ENCODE results near the gene ACYP2.
"Not testable (repeated sequence)": the region's sequence is repeated elsewhere in the genome, so short reads cannot be mapped to it uniquely, and the experiment has no call there.

The ACYP2 gene

DNA sequence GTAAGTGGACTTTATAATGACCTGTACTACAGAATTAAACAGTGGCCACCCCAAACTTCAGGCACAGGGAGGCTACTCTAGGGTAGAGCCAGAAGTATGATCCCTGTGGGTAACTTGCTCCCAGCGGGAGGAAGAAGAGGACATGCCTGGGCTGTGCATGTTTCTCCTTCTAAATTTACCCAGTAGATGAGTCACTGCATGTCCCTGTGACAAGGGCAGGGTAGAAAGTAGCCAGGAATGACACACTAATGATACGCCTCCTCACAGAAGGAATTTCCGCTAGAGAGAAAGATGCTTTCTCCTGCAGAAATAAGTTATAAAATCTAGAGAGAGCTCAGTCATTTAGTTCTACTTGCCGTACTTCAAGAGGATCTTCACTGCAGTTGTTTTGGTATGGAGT is 7.5 kb downstream of the ACYP2 start:
- H3K9me3 ChIP-seq (ENCODE audit: insufficient read depth, low read length), result peaks cover 35% of the 10 kb centered on the region
- no peaks in the 10 kb centered on the region for H3K36me3 ChIP-seq (ENCODE audit: insufficient read depth, insufficient read length, low read length)
- DNase-seq (ENCODE audit: low read depth, low spot score), result no peak
- no peak overlapping the region for H3K9ac ChIP-seq (ENCODE audit: insufficient read length, low read depth)
- no peaks in the 10 kb centered on the region for H3K4me1 ChIP-seq (ENCODE audit: insufficient read depth, insufficient read length)
- no peak for TF ChIP-seq ZNF274 (IDR thresholded peaks at IDR 0.05; ENCODE audit: low read depth, low read length)
- TF ChIP-seq YY1 (IDR thresholded peaks at IDR 0.05; ENCODE audit: insufficient read depth, insufficient read length), result no peak
- no peak for TF ChIP-seq SUZ12 (IDR thresholded peaks at IDR 0.05; ENCODE audit: extremely low read depth, insufficient read depth, insufficient read length)
- H3K4me3 ChIP-seq (ENCODE audit: insufficient read length, low read depth), result no peak overlapping the region
- H3K27me3 ChIP-seq (ENCODE audit: insufficient read depth, insufficient read length), result no peaks in the 10 kb centered on the region

DNA sequence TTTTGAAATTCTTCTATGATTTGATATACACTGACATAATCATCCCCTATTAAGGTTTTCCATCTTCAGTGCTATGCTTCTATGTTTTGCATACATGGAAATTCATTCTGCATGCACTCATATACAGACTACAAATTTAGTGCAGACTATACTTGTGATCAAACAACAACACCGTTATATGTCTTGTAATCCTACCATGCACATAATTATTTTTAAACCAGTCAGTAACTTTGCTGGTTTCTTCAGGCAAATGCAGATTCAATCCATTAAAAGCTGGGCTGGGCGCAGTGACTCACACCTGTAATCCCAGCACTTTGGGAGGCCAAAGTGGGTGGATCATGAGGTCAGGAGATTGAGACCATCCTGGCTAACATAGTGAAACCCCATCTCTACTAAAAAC is 11.8 kb downstream of the ACYP2 start:
- not testable (repeated sequence) for H3K9me3 ChIP-seq (ENCODE audit: insufficient read depth, low read length); H3K27me3 ChIP-seq (ENCODE audit: insufficient read depth, insufficient read length); H3K36me3 ChIP-seq (ENCODE audit: insufficient read depth, insufficient read length, low read length); H3K4me3 ChIP-seq (ENCODE audit: insufficient read length, low read depth); H3K4me1 ChIP-seq (ENCODE audit: insufficient read depth, insufficient read length); DNase-seq (ENCODE audit: low read depth, low spot score); H3K9ac ChIP-seq (ENCODE audit: insufficient read length, low read depth)

DNA sequence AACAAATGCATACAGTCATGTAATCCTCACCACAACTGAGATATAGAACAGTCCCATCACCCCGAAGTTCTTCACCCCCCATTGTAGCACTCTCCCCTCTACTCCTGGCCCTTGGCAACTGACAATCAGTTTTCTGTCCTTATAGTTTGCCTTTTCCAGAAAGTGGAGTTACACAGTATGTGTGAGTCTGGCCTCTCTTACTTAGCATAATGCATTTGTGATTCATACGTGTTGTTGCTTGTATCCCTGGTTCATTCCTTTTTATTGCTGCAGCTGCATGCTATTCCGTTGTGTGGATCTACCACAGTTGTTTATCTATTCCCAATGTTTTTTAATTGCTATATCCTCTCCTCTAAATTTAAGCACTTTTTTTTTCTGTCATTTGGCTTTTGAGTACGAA is 17.6 kb downstream of the ACYP2 start:
- H3K9me3 ChIP-seq (ENCODE audit: insufficient read depth, low read length), result no peaks in the 10 kb centered on the region
- no peaks in the 10 kb centered on the region for H3K27me3 ChIP-seq (ENCODE audit: insufficient read depth, insufficient read length)
- DNase-seq (ENCODE audit: low read depth, low spot score), result no peak
- no peak overlapping the region for H3K4me3 ChIP-seq (ENCODE audit: insufficient read length, low read depth)
- H3K36me3 ChIP-seq (ENCODE audit: insufficient read depth, insufficient read length, low read length), result no peaks in the 10 kb centered on the region
- no peak overlapping the region for H3K9ac ChIP-seq (ENCODE audit: insufficient read length, low read depth)
- no peak for TF ChIP-seq YY1 (IDR thresholded peaks at IDR 0.05; ENCODE audit: insufficient read depth, insufficient read length)
- no peaks in the 10 kb centered on the region for H3K4me1 ChIP-seq (ENCODE audit: insufficient read depth, insufficient read length)

DNA sequence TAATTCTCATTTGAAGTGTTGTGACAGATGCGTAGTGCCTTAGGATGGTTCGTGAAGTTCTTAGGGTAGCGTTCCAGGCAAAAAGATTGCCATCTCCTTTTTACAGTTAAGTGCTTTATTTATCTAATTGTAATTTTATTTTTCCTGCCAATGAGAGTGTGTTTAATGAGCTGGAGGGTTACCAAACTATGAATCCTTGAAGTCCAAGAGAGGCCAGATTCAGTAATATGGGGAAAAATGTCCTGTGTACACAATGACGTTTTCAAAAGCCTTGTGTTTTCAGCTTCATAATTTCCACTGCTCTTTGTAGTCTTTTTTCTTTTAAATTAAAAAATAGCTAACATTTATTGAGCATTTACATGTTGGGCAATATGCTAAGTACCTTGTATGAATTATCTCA is 23.8 kb downstream of the ACYP2 start:
- Histone ChIP-seq H3K4me1 (ENCODE audit: insufficient read depth, insufficient read length) (no peaks in the 10 kb centered on the region), H3K27me3 (ENCODE audit: insufficient read depth, insufficient read length) (no peaks in the 10 kb centered on the region), H3K9me3 (ENCODE audit: insufficient read depth, low read length) (no peaks in the 10 kb centered on the region), H3K9ac (ENCODE audit: insufficient read length, low read depth) (no peak overlapping the region), H3K4me3 (ENCODE audit: insufficient read length, low read depth) (no peak overlapping the region), H3K36me3 (ENCODE audit: insufficient read depth, insufficient read length, low read length) (no peaks in the 10 kb centered on the region)
- no peak for DNase-seq (ENCODE audit: low read depth, low spot score)
- TF ChIP-seq SUZ12 (IDR thresholded peaks at IDR 0.05; ENCODE audit: extremely low read depth, insufficient read depth, insufficient read length) (no peak), YY1 (IDR thresholded peaks at IDR 0.05; ENCODE audit: insufficient read depth, insufficient read length) (no peak), ZNF274 (IDR thresholded peaks at IDR 0.05; ENCODE audit: low read depth, low read length) (no peak)

DNA sequence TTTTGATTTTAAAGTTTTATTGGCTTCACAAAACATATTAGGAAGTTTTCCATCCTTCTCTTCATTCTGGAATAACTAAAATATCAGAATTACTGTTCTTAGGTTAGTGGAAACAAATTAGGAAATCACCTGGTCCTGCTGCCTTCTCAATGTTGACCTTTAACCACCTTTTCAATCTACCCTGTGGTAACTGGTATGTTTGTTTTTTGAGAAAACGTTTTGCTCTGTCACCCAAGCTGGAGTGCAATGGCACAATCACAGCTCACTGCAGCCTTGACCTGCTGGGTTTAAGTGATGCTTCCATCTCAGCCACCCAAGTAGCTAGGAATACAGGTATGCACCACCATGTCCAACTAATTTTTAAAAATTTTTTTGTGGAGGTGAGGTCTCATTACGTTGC is 28.4 kb downstream of the ACYP2 start:
- TF ChIP-seq SUZ12 (IDR thresholded peaks at IDR 0.05; ENCODE audit: extremely low read depth, insufficient read depth, insufficient read length), result no peak
- no peak for TF ChIP-seq YY1 (IDR thresholded peaks at IDR 0.05; ENCODE audit: insufficient read depth, insufficient read length)
- TF ChIP-seq ZNF274 (IDR thresholded peaks at IDR 0.05; ENCODE audit: low read depth, low read length), result no peak

DNA sequence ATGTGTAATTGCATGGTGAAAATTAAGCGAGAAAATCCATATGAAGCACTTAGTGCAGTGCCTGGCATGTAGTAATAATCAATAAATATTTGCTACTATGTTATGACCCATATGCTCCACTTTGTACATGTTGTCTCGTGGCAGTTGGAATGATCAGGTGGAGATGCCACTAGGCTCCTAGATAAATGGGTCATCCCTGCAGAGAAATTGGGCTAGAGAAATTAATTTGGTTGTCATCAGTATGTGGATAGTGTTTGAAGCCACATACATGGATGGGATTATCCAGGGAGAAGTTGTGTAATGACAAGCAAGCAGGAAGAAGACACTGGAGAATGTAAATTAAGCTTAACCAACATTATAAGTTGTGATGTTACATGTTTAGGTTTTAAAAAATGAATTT is 33.0 kb downstream of the ACYP2 start:
- no peak overlapping the region for H3K9ac ChIP-seq (ENCODE audit: insufficient read length, low read depth)
- H3K9me3 ChIP-seq (ENCODE audit: insufficient read depth, low read length), result no peaks in the 10 kb centered on the region
- H3K36me3 ChIP-seq (ENCODE audit: insufficient read depth, insufficient read length, low read length), result no peaks in the 10 kb centered on the region
- no peak for DNase-seq (ENCODE audit: low read depth, low spot score)
- no peak overlapping the region for H3K4me3 ChIP-seq (ENCODE audit: insufficient read length, low read depth)
- no peaks in the 10 kb centered on the region for H3K4me1 ChIP-seq (ENCODE audit: insufficient read depth, insufficient read length)
- TF ChIP-seq YY1 (IDR thresholded peaks at IDR 0.05; ENCODE audit: insufficient read depth, insufficient read length) (no peak), ZNF274 (IDR thresholded peaks at IDR 0.05; ENCODE audit: low read depth, low read length) (no peak), SUZ12 (IDR thresholded peaks at IDR 0.05; ENCODE audit: extremely low read depth, insufficient read depth, insufficient read length) (no peak)
- H3K27me3 ChIP-seq (ENCODE audit: insufficient read depth, insufficient read length), result no peaks in the 10 kb centered on the region

More for the DNA sequence above, 28.4 kb downstream of the ACYP2 start:
- Histone ChIP-seq H3K36me3 (ENCODE audit: insufficient read depth, insufficient read length, low read length) (no peaks in the 10 kb centered on the region), H3K9me3 (ENCODE audit: insufficient read depth, low read length) (no peaks in the 10 kb centered on the region), H3K4me3 (ENCODE audit: insufficient read length, low read depth) (no peak overlapping the region), H3K4me1 (ENCODE audit: insufficient read depth, insufficient read length) (no peaks in the 10 kb centered on the region), H3K9ac (ENCODE audit: insufficient read length, low read depth) (no peak overlapping the region), H3K27me3 (ENCODE audit: insufficient read depth, insufficient read length) (no peaks in the 10 kb centered on the region)
- DNase-seq (ENCODE audit: low read depth, low spot score), result no peak

DNA sequence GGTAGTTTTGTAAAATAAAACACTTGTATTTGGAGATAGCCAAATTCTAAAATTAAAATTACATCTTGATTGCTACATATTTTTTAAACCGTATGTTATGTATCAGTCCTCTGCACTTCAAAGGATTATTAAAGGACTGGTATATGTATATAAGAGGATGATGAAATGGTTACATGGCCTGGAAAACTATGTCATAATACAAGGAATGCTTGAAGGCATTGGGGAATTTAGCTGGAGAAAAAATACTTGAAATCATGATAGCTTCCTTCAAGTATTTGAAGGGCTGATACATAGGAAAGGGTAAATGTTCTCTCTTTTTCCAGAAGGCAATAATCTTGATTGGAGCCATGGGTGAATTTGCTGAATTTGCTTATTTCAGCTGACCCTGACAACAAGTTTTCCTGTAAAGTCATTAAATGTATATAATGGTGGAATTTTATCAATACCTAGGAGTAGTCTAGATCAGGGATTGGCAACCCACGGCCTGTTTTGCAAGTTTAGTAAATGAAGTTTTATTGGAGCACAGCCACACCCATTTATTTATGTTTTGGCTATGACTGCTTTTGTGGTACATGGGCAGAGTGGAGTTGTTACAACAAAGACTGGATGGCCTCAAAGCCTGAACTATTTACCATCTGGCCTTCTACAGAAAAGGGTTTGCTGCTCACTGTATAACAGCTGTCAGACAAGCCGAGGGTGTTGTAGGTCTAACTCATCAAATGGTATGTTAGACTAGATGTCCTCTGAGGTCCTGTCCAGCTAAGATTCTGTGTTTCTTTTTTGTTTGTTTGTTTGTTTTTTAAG is 34.4 kb downstream of the ACYP2 start:
- no peak for DNase-seq (ENCODE audit: low read depth, low spot score)

More for the DNA sequence above, 34.4 kb downstream of the ACYP2 start:
- H3K27me3 ChIP-seq (ENCODE audit: insufficient read depth, insufficient read length), result no peaks in the 10 kb centered on the region
- TF ChIP-seq YY1 (IDR thresholded peaks at IDR 0.05; ENCODE audit: insufficient read depth, insufficient read length), result no peak
- no peak for TF ChIP-seq ZNF274 (IDR thresholded peaks at IDR 0.05; ENCODE audit: low read depth, low read length)
- no peak for TF ChIP-seq SUZ12 (IDR thresholded peaks at IDR 0.05; ENCODE audit: extremely low read depth, insufficient read depth, insufficient read length)
- H3K4me1 ChIP-seq (ENCODE audit: insufficient read depth, insufficient read length), result no peaks in the 10 kb centered on the region
- no peaks in the 10 kb centered on the region for H3K9me3 ChIP-seq (ENCODE audit: insufficient read depth, low read length)
- no peak overlapping the region for H3K4me3 ChIP-seq (ENCODE audit: insufficient read length, low read depth)
- no peak overlapping the region for H3K9ac ChIP-seq (ENCODE audit: insufficient read length, low read depth)
- H3K36me3 ChIP-seq (ENCODE audit: insufficient read depth, insufficient read length, low read length), result no peaks in the 10 kb centered on the region

Measured in NT2/D1 (cell line).